NCI-H2196 treated with DMSO at 0.1 percent for 48 hours (cell line): ENCODE results near the gene RTN4RL2.

Source experiments
- DNase-seq: peaks from one replicate; lab custom pipeline; 2025; ENCODE audit not compliant: unreplicated experiment; lab: John Stamatoyannopoulos, UW

RTN4RL2 gene

GRCh38 chr11:57498540-57498939, 38.2 kb downstream of the RTN4RL2 start:
- no peak for DNase-seq

GRCh38 chr11:57499413-57499982, 39.2 kb downstream of the RTN4RL2 start:
- peak; percentile 89 for DNase-seq

GRCh38 chr11:57499983-57500461, 39.7 kb downstream of the RTN4RL2 start:
- DNase-seq, result no peak

- DNase-seq, result no peak
Observed at GRCh38 chr11:57500515-57500914, 40.2 kb downstream of the RTN4RL2 start.

GRCh38 chr11:57500926-57501325, 40.6 kb downstream of the RTN4RL2 start:
- DNase-seq, result no peak

- no peak for DNase-seq
Observed at GRCh38 chr11:57501953-57502352, 41.6 kb downstream of the RTN4RL2 start.

- DNase-seq, result no peak
Observed at GRCh38 chr11:57502376-57502775, 42.0 kb downstream of the RTN4RL2 start.

- no peak for DNase-seq
Observed at GRCh38 chr11:57502870-57503269, 42.5 kb downstream of the RTN4RL2 start.

- DNase-seq, result no peak
Observed at GRCh38 chr11:57504511-57504910, 44.2 kb downstream of the RTN4RL2 start.

- no peak for DNase-seq
Observed at GRCh38 chr11:57506522-57506921, 46.2 kb downstream of the RTN4RL2 start.

GRCh38 chr11:57508341-57509170, 48.2 kb downstream of the RTN4RL2 start:
- no peak for DNase-seq

GRCh38 chr11:57511741-57512430, 51.6 kb downstream of the RTN4RL2 start:
- no peak for DNase-seq

- DNase-seq, result no peak
Observed at GRCh38 chr11:57512646-57513451, 52.5 kb downstream of the RTN4RL2 start.

GRCh38 chr11:57513452-57513795, 53.1 kb downstream of the RTN4RL2 start:
- DNase-seq, result no peak

GRCh38 chr11:57513911-57514537, 53.7 kb downstream of the RTN4RL2 start:
- no peak for DNase-seq

- peak; percentile 22 for DNase-seq
Observed at GRCh38 chr11:57514538-57515331, 54.4 kb downstream of the RTN4RL2 start.

- no peak for DNase-seq
Observed at GRCh38 chr11:57515332-57516060, 55.2 kb downstream of the RTN4RL2 start, which contains the start of gene SLC43A1. Gene SLC43A1, minus strand, starts transcription at chr11:57515702. Its CDS starts 1,591 bp downstream, at chr11:57514111.

- DNase-seq, result no peak
Observed at GRCh38 chr11:57516061-57516443, 55.7 kb downstream of the RTN4RL2 start.

- DNase-seq, result no peak
Observed at GRCh38 chr11:57521116-57521515, 60.8 kb downstream of the RTN4RL2 start.
